Activated B cell treated with CpG ODN at 0.5 μM for 24 hours (primary cell): ENCODE results near the gene CAPN8. TPM values are rescaled to one million over a fixed set of nuclear protein-coding genes. Genes with fewer than 3 reads are reported as not detected.

Experiments
- ATAC-seq: fragments of 200-7000 bp; cut with Tn5 transposase; one replicate; pipeline ENCODE4 v1.10.0; 2021; ENCODE audit warnings: low read depth, mild to moderate bottlenecking, moderate library complexity
- CTCF ChIA-PET: fragments of 350-600 bp; sonication (Branson Sonifier 250); formaldehyde crosslinking; loops from one replicate; lab custom pipeline; 2021; ENCODE audit warnings: antibody characterized with exemption; lab: Charles Lee
- POLR2A ChIA-PET: fragments of 350-600 bp; sonication (Branson Sonifier 250); formaldehyde crosslinking; loops from one replicate; lab custom pipeline; 2021; ENCODE audit warnings: antibody characterized with exemption; lab: Charles Lee
- DNase-seq: peaks from one replicate; pipeline ENCODE4 v3.0.0; 2022
- H3K27ac Mint-ChIP-seq: one replicate; pipeline ENCODE4 v1.8.0; 2020; ENCODE audit warnings: mixed read lengths
- H3K27me3 Mint-ChIP-seq: one replicate; pipeline ENCODE4 v1.8.0; 2021; ENCODE audit warnings: mixed read lengths
- H3K36me3 Mint-ChIP-seq: one replicate; pipeline ENCODE4 v1.8.0; 2021; ENCODE audit warnings: low read depth, mixed read lengths
- H3K4me1 Mint-ChIP-seq: one replicate; pipeline ENCODE4 v1.8.0; 2021; ENCODE audit warnings: mixed read lengths
- H3K4me3 Mint-ChIP-seq: one replicate; pipeline ENCODE4 v1.8.0; 2020; ENCODE audit warnings: mild to moderate bottlenecking, mixed read lengths
- H3K9me3 Mint-ChIP-seq: one replicate; pipeline ENCODE4 v1.8.0; 2020; ENCODE audit warnings: mixed read lengths
- intact Hi-C: fragments of 100-400 bp; cut with micrococcal nuclease; formaldehyde crosslinking; loops from one replicate; pipeline ENCODE4 v1.15.1; 2024
- total RNA-seq: library from RNA; stranded (reverse); gene quantifications from 2 replicates; pipeline ENCODE4 v1.2.3, GENCODE V29; 2022
- TF ChIP-seq, protein P1 (sequence below): fragments of 200-600 bp; IDR thresholded peaks from one replicate; pipeline ENCODE4 v1.8.0; 2022; ENCODE audit warnings: antibody characterized with exemption, mild to moderate bottlenecking

CAPN8 gene
- total RNA-seq, 1 donor from 2014 or later, result not detected

DNA sequence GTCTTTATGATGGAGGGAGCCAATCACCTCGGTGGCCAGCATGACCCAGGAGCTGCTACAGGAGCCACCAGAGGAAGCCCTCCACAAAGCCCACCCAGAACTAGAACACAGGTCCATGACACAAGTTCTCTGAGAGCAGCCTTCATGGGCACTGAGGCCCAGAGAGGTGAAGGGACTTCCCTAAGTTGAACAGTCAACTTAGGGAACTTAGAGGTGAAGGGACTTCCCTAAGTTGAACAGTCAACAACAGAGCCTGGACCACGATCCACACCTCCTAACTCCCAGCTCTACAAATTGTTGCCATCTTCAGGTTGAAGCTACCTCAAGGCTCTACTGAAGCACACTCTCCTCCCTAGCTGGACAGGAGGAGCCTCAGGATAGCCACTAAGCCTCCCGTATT is 139.5 kb downstream of the CAPN8 start:
- Mint-ChIP-seq H3K4me3 (no peak overlapping the region), H3K27me3 (peaks cover 5% of the 10 kb centered on the region), H3K9me3 (peaks cover 7% of the 10 kb centered on the region), H3K36me3 (no peaks in the 10 kb centered on the region), H3K27ac (no peak overlapping the region), H3K4me1 (no peaks in the 10 kb centered on the region)
- CTCF ChIA-PET, result no interaction called here
- no peak for ATAC-seq
- intact Hi-C loops, result no loop called here
- no peak for DNase-seq
- TF ChIP-seq, protein P1, sequence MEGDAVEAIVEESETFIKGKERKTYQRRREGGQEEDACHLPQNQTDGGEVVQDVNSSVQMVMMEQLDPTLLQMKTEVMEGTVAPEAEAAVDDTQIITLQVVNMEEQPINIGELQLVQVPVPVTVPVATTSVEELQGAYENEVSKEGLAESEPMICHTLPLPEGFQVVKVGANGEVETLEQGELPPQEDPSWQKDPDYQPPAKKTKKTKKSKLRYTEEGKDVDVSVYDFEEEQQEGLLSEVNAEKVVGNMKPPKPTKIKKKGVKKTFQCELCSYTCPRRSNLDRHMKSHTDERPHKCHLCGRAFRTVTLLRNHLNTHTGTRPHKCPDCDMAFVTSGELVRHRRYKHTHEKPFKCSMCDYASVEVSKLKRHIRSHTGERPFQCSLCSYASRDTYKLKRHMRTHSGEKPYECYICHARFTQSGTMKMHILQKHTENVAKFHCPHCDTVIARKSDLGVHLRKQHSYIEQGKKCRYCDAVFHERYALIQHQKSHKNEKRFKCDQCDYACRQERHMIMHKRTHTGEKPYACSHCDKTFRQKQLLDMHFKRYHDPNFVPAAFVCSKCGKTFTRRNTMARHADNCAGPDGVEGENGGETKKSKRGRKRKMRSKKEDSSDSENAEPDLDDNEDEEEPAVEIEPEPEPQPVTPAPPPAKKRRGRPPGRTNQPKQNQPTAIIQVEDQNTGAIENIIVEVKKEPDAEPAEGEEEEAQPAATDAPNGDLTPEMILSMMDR, result no peak
- POLR2A ChIA-PET, result no interaction called here

DNA sequence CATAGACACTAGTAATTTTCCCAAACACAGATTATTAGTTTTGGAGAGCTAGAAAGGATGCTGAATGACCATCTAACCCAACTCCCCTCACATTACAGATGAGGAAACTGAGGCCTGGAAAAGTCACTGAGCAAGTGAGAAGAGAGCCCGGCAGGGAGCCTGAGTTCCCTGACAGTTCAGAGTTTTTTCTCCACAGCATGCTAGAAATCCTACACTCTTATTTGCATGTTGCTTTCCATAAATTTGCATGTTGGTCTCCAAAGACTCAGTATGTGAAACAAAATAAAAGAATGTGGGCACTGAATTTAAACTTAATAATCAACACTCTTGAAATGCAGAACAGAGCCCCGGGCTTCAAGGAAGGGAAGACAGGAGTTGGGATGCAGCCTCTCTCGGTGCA is 140.0 kb downstream of the CAPN8 start:
- intact Hi-C loops, result no loop called here
- TF ChIP-seq, protein P1, result no peak
- Mint-ChIP-seq H3K4me1 (no peaks in the 10 kb centered on the region), H3K36me3 (no peaks in the 10 kb centered on the region), H3K27me3 (peaks cover 4% of the 10 kb centered on the region), H3K9me3 (peaks cover 7% of the 10 kb centered on the region), H3K27ac (no peak overlapping the region), H3K4me3 (no peak overlapping the region)
- CTCF ChIA-PET, result no interaction called here
- ATAC-seq (no peak), DNase-seq (no peak)
- POLR2A ChIA-PET, result no interaction called here

DNA sequence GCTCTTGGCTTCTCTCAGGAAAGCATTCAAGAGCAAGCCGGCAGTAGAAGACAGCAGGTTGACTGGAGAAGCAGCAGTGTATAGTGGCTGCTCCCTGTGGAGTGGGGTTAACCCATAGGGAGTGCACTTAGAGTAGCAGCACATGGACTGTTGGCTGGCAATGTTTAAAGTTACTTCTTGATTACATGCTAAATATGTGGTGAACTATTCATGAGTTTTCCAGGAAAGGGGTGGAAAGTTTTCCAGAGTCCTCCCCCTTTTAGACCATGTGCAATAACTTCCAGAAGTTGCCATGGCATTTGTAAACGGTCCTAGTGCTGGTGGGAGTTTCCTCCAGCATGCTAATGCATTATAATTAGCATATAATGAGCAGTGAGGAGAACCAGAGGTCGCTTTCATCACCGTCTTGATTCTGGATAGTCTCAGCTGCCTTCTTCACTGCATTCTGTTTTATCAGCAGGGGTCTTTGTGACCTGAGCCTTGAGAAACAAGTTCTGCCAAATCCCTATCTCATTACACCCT is 140.5 kb downstream of the CAPN8 start:
- DNase-seq, result no peak
- no peak overlapping the region for H3K4me3 Mint-ChIP-seq
- intact Hi-C loops, result no loop called here
- H3K27me3 Mint-ChIP-seq, result peaks cover 4% of the 10 kb centered on the region
- ATAC-seq, result no peak
- TF ChIP-seq, protein P1, result no peak
- H3K27ac Mint-ChIP-seq, result no peak overlapping the region
- peaks cover 7% of the 10 kb centered on the region for H3K9me3 Mint-ChIP-seq
- CTCF ChIA-PET, result no interaction called here
- POLR2A ChIA-PET, result no interaction called here
- no peaks in the 10 kb centered on the region for H3K36me3 Mint-ChIP-seq
- H3K4me1 Mint-ChIP-seq, result no peaks in the 10 kb centered on the region

DNA sequence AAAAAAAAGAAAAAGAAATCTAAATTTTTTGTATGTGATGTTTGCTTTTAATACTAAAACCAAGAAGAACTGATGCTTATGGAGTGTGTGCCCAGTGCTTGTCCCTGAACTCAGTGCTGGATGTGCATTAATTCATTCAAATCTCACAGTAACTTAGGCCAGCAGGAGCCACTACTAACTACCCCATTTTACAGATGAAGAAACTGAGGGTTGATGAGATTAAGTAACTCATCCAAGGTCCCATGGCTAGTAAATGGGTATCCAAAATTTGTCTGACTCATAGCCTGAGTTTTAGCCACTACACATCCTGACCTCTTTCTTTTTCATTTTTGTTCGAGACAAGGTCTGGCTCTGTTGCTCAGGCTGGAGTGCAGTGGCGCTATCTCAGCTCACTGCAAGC is 144.4 kb downstream of the CAPN8 start:
- DNase-seq (no peak), ATAC-seq (no peak)
- H3K4me1 Mint-ChIP-seq, result no peaks in the 10 kb centered on the region
- no peak overlapping the region for H3K27ac Mint-ChIP-seq
- H3K27me3 Mint-ChIP-seq, result peaks cover 8% of the 10 kb centered on the region
- intact Hi-C loops, result no loop called here
- ChIA-PET POLR2A (no interaction called here), CTCF (no interaction called here)
- H3K36me3 Mint-ChIP-seq, result no peaks in the 10 kb centered on the region
- peaks cover 5% of the 10 kb centered on the region for H3K9me3 Mint-ChIP-seq
- no peak overlapping the region for H3K4me3 Mint-ChIP-seq
- TF ChIP-seq, protein P1, result no peak

DNA sequence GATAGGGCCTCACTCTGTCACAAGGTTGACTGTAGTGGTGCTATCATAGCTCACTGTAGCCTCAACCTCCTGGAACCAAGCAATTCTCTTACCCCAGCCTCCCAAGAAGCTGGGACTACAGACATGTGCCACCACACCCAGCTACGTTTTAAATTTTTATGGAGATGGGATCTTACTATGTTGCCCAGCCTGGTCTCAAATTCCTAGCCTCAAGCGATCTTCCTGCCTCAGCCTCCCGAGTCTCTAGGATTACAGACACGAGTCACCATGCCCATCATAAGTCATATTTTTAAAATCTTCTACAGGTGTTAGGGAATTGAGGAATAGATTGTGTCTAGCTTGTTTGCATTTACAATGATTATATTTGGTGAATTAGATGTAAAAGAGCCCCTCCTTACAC is 145.3 kb downstream of the CAPN8 start:
- ChIA-PET POLR2A (no interaction called here), CTCF (no interaction called here)
- Mint-ChIP-seq H3K4me1 (no peaks in the 10 kb centered on the region), H3K4me3 (no peak overlapping the region), H3K27me3 (peaks cover 10% of the 10 kb centered on the region), H3K9me3 (peaks cover 5% of the 10 kb centered on the region), H3K36me3 (no peaks in the 10 kb centered on the region), H3K27ac (no peak overlapping the region)
- intact Hi-C loops, result no loop called here
- ATAC-seq (no peak), DNase-seq (no peak)
- TF ChIP-seq, protein P1, result no peak
